HepG2 (cell line): ENCODE data around the gene BUD23. TPM values are rescaled to one million over a fixed set of nuclear protein-coding genes. Genes with fewer than 3 reads are reported as not detected.
"Not testable (repeated sequence)": the region's sequence is repeated elsewhere in the genome, so short reads cannot be mapped to it uniquely, and the experiment has no call there.

Experiments
- ATAC-seq: fragments of 200-7000 bp; cut with Tn5 transposase; 3 replicates; pipeline ENCODE4 v1.9.1; 2020; ENCODE audit warnings: mild to moderate bottlenecking, moderate library complexity
- BruUV-seq: library from RNA; stranded (reverse); fragments of 400-500 nt; replicated peaks from 2 replicates; lab custom pipeline; 2021; lab: Mats Ljungman, UMichigan
- CTCF ChIA-PET: fragments of 300-600 bp; formaldehyde crosslinking; extraction: SDS; loops from one replicate; lab custom pipeline; 2021; ENCODE audit warnings: low total read pairs, inconsistent platforms, low intra/inter-chr PET ratio; lab: Yijun Ruan, JAX
- POLR2A ChIA-PET: fragments of 350-600 bp; sonication (Branson Sonifier 250); formaldehyde crosslinking; loops from one replicate; lab custom pipeline; 2020; ENCODE audit warnings: antibody characterized with exemption, inconsistent platforms; lab: Yijun Ruan, JAX
- DNase-seq: peaks from one replicate; pipeline ENCODE4 v3.0.0-alpha.2; 2015; ENCODE audit warnings: low spot score
- FAIRE-seq: peaks from 3 replicates; lab custom pipeline; 2011; peaks lifted over from hg19 to GRCh38; lab: Jason Lieb, UNC
- H2AFZ ChIP-seq: one replicate; pipeline ENCODE4 v1.6.1; 2011; ENCODE audit warnings: low read length, inconsistent platforms
- H3K27ac ChIP-seq: fragments of 300-600 bp; 3 replicates; pipeline ENCODE4 v1.8.0; 2011; ENCODE audit warnings: mixed run types, mild to moderate bottlenecking, mixed read lengths, low read length, inconsistent platforms; ENCODE audit not compliant: insufficient read depth; ENCODE audit errors: extremely low read length
- H3K27me3 ChIP-seq, 2 experiments: fragments of 200-600 bp in 1 of 2; 2 replicates in 1 of 2; 3 replicates in 1 of 2; pipeline versions ENCODE4 v1.6.0 to v1.8.0; 2011; ENCODE audit warnings: low read length in 2 of 2, mild to moderate bottlenecking in 2 of 2, moderate library complexity in 2 of 2, inconsistent platforms in 1 of 2; ENCODE audit not compliant: insufficient read depth in 2 of 2, control insufficient read depth in 1 of 2
- H3K36me3 ChIP-seq, 2 experiments: fragments of 200-600 bp in 1 of 2; replicated peaks in 1 of 2; 2 replicates in 1 of 2; 3 replicates in 1 of 2; pipeline versions ENCODE4 v1.5.1 to v1.8.0; 2011; ENCODE audit warnings: low read length in 2 of 2, inconsistent platforms in 1 of 2; ENCODE audit not compliant: insufficient read depth in 2 of 2, control insufficient read depth in 1 of 2
- H3K4me1 ChIP-seq: 2 replicates; pipeline ENCODE4 v1.5.1; 2012; ENCODE audit warnings: low read length, inconsistent platforms; ENCODE audit not compliant: insufficient read depth
- H3K4me2 ChIP-seq: 2 replicates; pipeline ENCODE4 v1.6.0; 2011; ENCODE audit warnings: low read depth, low read length, inconsistent platforms
- H3K4me3 ChIP-seq, 3 experiments: fragments of 200-600 bp in 1 of 3; sonication (generic), shearing (Covaris generic) in 1 of 3; replicated peaks in 1 of 3; 2 replicates each; pipeline ENCODE4 v1.5.1; 2011 to 2016; ENCODE audit warnings: low read length in 3 of 3, inconsistent platforms in 2 of 3, low read depth in 2 of 3, mild to moderate bottlenecking in 2 of 3, control low read depth in 1 of 3, mixed read lengths in 1 of 3; ENCODE audit not compliant: insufficient read depth in 1 of 3
- H3K79me2 ChIP-seq: one replicate; pipeline ENCODE4 v1.6.1; 2011; ENCODE audit warnings: low read length, inconsistent platforms; ENCODE audit not compliant: insufficient read depth
- H3K9ac ChIP-seq: 2 replicates; pipeline ENCODE4 v1.6.0; 2011; ENCODE audit warnings: mild to moderate bottlenecking, low read depth, low read length, inconsistent platforms; ENCODE audit not compliant: insufficient read depth
- H3K9me3 ChIP-seq: 2 replicates; pipeline ENCODE4 v1.5.1; 2012; ENCODE audit warnings: mild to moderate bottlenecking, low read length
- H4K20me1 ChIP-seq: 2 replicates; pipeline ENCODE4 v1.6.0; 2011; ENCODE audit warnings: inconsistent platforms, mild to moderate bottlenecking, low read length, moderate library complexity; ENCODE audit not compliant: insufficient read depth
- ETV5 ChIP-seq: IDR thresholded peaks from 2 replicates; pipeline ENCODE4 v1.6.1; 2018; ENCODE audit warnings: missing biosample characterization, missing genetic modification reagents, inconsistent platforms, borderline replicate concordance
- FOXK2 ChIP-seq: fragments of 450-650 bp; IDR thresholded peaks from 2 replicates; pipeline ENCODE4 v1.6.1; 2016
- JDP2 ChIP-seq: sonication (generic); formaldehyde crosslinking; IDR thresholded peaks from 2 replicates; pipeline ENCODE4 v1.8.1; 2022; ENCODE audit warnings: missing genetic modification reagents, borderline replicate concordance
- JUND ChIP-seq: sonication (generic); formaldehyde crosslinking; IDR thresholded peaks from 2 replicates; pipeline ENCODE4 v1.8.0; 2022; ENCODE audit warnings: mild to moderate bottlenecking, missing genetic modification reagents
- KLF13 ChIP-seq: sonication (generic); formaldehyde crosslinking; IDR thresholded peaks from 2 replicates; pipeline ENCODE4 v1.4.0; 2020; ENCODE audit warnings: mild to moderate bottlenecking, missing genetic modification reagents
- REXO4 ChIP-seq: sonication (generic); formaldehyde crosslinking; IDR thresholded peaks from 2 replicates; pipeline ENCODE4 v1.8.0; 2022; ENCODE audit warnings: missing genetic modification reagents, mild to moderate bottlenecking, borderline replicate concordance
- ZNF282 ChIP-seq: fragments of 450-650 bp; IDR thresholded peaks from 2 replicates; pipeline ENCODE4 v1.6.1; 2018; ENCODE audit not compliant: partially characterized antibody
- ZNF431 ChIP-seq: sonication (generic); formaldehyde crosslinking; IDR thresholded peaks from 2 replicates; pipeline ENCODE4 v1.9.0; 2022; ENCODE audit warnings: missing genetic modification reagents, low read depth, mild to moderate bottlenecking, borderline replicate concordance
- ZNF567 ChIP-seq: sonication (generic); formaldehyde crosslinking; IDR thresholded peaks from 2 replicates; pipeline ENCODE4 v1.8.1; 2023; ENCODE audit warnings: mild to moderate bottlenecking, missing genetic modification reagents, borderline replicate concordance
- ZNF569 ChIP-seq: sonication (generic); formaldehyde crosslinking; IDR thresholded peaks from 2 replicates; pipeline ENCODE4 v1.5.0; 2020; ENCODE audit warnings: mild to moderate bottlenecking, missing genetic modification reagents, moderate library complexity, borderline replicate concordance
- ZXDC ChIP-seq: sonication (generic); formaldehyde crosslinking; IDR thresholded peaks from 2 replicates; pipeline ENCODE4 v1.5.0; 2020; ENCODE audit warnings: mild to moderate bottlenecking, missing genetic modification reagents
- WGBS: methylation state at CpG from one replicate; pipeline ENCODE4 v1.1.6; 2017; ENCODE audit warnings: low lambda C conversion rate; 5-methylcytosine and 5-hydroxymethylcytosine counted together
- in situ Hi-C: cut with HindIII; loops from 2 replicates; pipeline ENCODE4 v1.10.0; 2017; ENCODE audit warnings: low pct_unique_long_range_greater_than_20kb; ENCODE audit not compliant: extremely low pct_ligation_motif_present
- intact Hi-C: fragments of 100-400 bp; cut with micrococcal nuclease; formaldehyde crosslinking; loops from one replicate; pipeline ENCODE4 v1.10.0; 2022; ENCODE audit not compliant: unreplicated experiment
- polyA plus RNA-seq, 8 experiments: library from polyadenylated mRNA; depleted of rRNA in 3 of 8; stranded (reverse) in 7 of 8; unstranded in 1 of 8; fragments of >200 nt; fragmentation: Illumina TruSeq in 4 of 8; extraction: Trizol in 4 of 8; gene quantifications; 2 replicates each; pipeline versions ENCODE4 v1.2.1 to v1.2.3, GENCODE V29; 2011 to 2016; ENCODE audit warnings: low read depth in 4 of 8, missing spikeins in 1 of 8, mixed read lengths in 1 of 8; ENCODE audit not compliant: insufficient read depth in 1 of 8
- total RNA-seq, 5 experiments: library from RNA; depleted of rRNA; stranded (reverse); fragments of >200 nt; fragmentation: Illumina TruSeq; extraction: Trizol; gene quantifications; 2 replicates each; pipeline ENCODE4 v1.2.3, GENCODE V29; 2016; ENCODE audit warnings: low read depth in 1 of 5
- TF ChIP-seq, protein P1 (sequence below): sonication (generic); formaldehyde crosslinking; IDR thresholded peaks from 2 replicates; pipeline ENCODE4 v1.5.0; 2020; ENCODE audit warnings: missing genetic modification reagents
- TF ChIP-seq, protein P2 (sequence below): sonication (generic); formaldehyde crosslinking; IDR thresholded peaks from 2 replicates; pipeline ENCODE4 v1.5.0; 2020; ENCODE audit warnings: mild to moderate bottlenecking, missing genetic modification reagents

BUD23 gene
- total and polyA plus RNA-seq, 2 of the 13 experiments (the other 11 are each of a cell fraction or from before 2014, with no cell fraction given): 47.5 to 54.5 TPM

DNA sequence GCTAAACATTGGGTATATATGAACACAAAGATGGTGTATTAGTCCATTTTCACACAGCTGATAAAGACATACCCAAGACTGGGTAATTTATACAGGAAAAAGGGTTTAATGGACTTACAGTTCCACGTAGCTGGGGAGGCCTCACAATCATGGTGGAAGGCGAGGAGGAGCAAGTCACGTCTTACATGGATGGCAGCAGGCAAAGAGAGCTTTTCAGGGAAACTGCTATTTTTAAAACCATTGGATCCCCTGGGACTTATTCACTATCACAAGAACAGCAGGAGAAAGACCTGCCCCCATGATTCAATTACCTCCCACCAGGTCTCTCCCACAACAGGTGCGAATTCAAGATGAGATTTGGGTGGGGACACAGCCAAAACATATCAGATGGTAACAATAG, 28.1 kb upstream of the BUD23 start:
- in situ Hi-C loops, H4K20me1 ChIP-seq, H3K9me3 ChIP-seq, BruUV-seq, intact Hi-C loops, H3K36me3 ChIP-seq, DNase-seq, ATAC-seq, FAIRE-seq, H3K27ac ChIP-seq, H3K4me3 ChIP-seq, H3K27me3 ChIP-seq, POLR2A ChIA-PET, H3K79me2 ChIP-seq, H2AFZ ChIP-seq, H3K9ac ChIP-seq, H3K4me2 ChIP-seq, CTCF ChIA-PET: not testable (repeated sequence)
- TF ChIP-seq ZNF431 (CRISPR knock-in tag): peak; percentile 95
- 44% methylated on average over 4 of the region's 4 CpGs for WGBS
- peaks cover 28% of the 10 kb centered on the region for H3K4me1 ChIP-seq

GRCh38 chr7:73659983-73660382, 23.4 kb upstream of the BUD23 start:
- H3K27ac ChIP-seq: no peak overlapping the region
- POLR2A ChIA-PET: no interaction called here
- no peaks in the 10 kb centered on the region for H4K20me1 ChIP-seq
- WGBS: 50% methylated on average over 8 of the region's 8 CpGs
- H3K79me2 ChIP-seq: no peaks in the 10 kb centered on the region
- intact Hi-C loops (no loop called here), in situ Hi-C loops (no loop called here)
- no TSS peak for BruUV-seq
- CTCF ChIA-PET: no interaction called here
- FAIRE-seq: no peak
- H3K4me1 ChIP-seq: peaks cover 16% of the 10 kb centered on the region
- no peak overlapping the region for H3K4me2 ChIP-seq
- TF ChIP-seq KLF13 (CRISPR knock-in tag) (no peak), ZXDC (CRISPR knock-in tag) (no peak), ZNF282 (no peak), ETV5 (CRISPR knock-in tag) (no peak), REXO4 (CRISPR knock-in tag) (no peak), FOXK2 (0 out of 2 replicates have a peak, but pooled peaks have one; percentile 14), ZNF567 (CRISPR knock-in tag) (no peak), ZNF569 (CRISPR knock-in tag) (no peak), JDP2 (CRISPR knock-in tag) (no peak), JUND (CRISPR knock-in tag) (no peak)
- TF ChIP-seq, protein P1, sequence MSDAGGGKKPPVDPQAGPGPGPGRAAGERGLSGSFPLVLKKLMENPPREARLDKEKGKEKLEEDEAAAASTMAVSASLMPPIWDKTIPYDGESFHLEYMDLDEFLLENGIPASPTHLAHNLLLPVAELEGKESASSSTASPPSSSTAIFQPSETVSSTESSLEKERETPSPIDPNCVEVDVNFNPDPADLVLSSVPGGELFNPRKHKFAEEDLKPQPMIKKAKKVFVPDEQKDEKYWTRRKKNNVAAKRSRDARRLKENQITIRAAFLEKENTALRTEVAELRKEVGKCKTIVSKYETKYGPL (CRISPR knock-in tag): no peak
- TF ChIP-seq, protein P2, sequence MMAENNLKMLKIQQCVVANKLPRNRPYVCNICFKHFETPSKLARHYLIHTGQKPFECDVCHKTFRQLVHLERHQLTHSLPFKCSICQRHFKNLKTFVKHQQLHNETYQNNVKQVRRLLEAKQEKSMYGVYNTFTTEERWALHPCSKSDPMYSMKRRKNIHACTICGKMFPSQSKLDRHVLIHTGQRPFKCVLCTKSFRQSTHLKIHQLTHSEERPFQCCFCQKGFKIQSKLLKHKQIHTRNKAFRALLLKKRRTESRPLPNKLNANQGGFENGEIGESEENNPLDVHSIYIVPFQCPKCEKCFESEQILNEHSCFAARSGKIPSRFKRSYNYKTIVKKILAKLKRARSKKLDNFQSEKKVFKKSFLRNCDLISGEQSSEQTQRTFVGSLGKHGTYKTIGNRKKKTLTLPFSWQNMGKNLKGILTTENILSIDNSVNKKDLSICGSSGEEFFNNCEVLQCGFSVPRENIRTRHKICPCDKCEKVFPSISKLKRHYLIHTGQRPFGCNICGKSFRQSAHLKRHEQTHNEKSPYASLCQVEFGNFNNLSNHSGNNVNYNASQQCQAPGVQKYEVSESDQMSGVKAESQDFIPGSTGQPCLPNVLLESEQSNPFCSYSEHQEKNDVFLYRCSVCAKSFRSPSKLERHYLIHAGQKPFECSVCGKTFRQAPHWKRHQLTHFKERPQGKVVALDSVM (CRISPR knock-in tag): peak; percentile 37; the same call in 1 of the 2 replicates
- no peaks in the 10 kb centered on the region for H3K27me3 ChIP-seq
- ATAC-seq: no peak
- no peak overlapping the region for H3K9ac ChIP-seq
- H2AFZ ChIP-seq: no peak overlapping the region
- H3K4me3 ChIP-seq: no peak overlapping the region
- no peak for DNase-seq
- H3K9me3 ChIP-seq: no peaks in the 10 kb centered on the region
- no peaks in the 10 kb centered on the region for H3K36me3 ChIP-seq
